HCT116 (cell line): ENCODE data around the gene PARP6.

Experiments
- EZH2 ChIP-seq: fragments of 200-600 bp; sonication (generic); IDR thresholded peaks from 2 replicates; pipeline ENCODE4 v1.6.1; 2017; ENCODE audit warnings: antibody characterized with exemption, mixed run types
- POLR2AphosphoS5 ChIP-seq: IDR thresholded peaks from 2 replicates; pipeline ENCODE4 v1.6.1; 2011; ENCODE audit warnings: mild to moderate bottlenecking, low read depth, low read length, moderate library complexity
- ZFX ChIP-seq: fragments of 450-650 bp; IDR thresholded peaks from 2 replicates; pipeline ENCODE4 v1.6.1; 2017
- TF ChIP-seq, protein P1 (sequence below), 3 experiments: fragments of 200-600 bp in 1 of 3; sonication (generic) in 1 of 3; IDR thresholded peaks in 2 of 3; conservative IDR thresholded peaks in 1 of 3; 2 replicates each; pipeline ENCODE4 v1.5.1; 2012 to 2017; ENCODE audit warnings: low read depth in 2 of 3, low read length in 2 of 3, antibody characterized with exemption in 1 of 3, borderline replicate concordance in 1 of 3, control low read depth in 1 of 3, mild to moderate bottlenecking in 1 of 3, mixed read lengths in 1 of 3, mixed run types in 1 of 3, moderate library complexity in 1 of 3; ENCODE audit not compliant: insufficient read depth in 1 of 3
- TF ChIP-seq, protein P2 (sequence below): IDR thresholded peaks from 2 replicates; pipeline ENCODE4 v1.6.1; 2012
- TF ChIP-seq, protein P3 (sequence below): IDR thresholded peaks from 2 replicates; pipeline ENCODE4 v1.6.1; 2012

DNA sequence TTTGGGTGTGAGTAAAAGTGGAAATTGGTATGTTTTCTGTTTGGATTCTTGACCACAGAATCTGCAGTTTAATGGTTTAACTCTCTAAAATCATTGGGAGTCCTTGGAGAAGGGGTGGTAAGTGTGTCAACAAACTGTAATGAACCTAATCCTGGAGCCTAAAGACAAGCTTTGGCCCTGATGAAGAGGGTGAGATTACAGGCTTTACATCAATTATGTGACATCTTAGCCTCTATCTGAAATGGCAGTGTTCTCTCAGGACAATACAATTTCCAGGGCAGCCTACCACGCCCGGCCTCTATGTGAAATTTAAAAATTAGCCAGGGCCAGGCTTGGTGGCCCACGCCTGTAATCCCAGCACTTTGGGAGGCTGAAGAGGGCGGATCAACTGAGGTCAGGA is 37.1 kb downstream of the PARP6 start:
- TF ChIP-seq, protein P1, sequence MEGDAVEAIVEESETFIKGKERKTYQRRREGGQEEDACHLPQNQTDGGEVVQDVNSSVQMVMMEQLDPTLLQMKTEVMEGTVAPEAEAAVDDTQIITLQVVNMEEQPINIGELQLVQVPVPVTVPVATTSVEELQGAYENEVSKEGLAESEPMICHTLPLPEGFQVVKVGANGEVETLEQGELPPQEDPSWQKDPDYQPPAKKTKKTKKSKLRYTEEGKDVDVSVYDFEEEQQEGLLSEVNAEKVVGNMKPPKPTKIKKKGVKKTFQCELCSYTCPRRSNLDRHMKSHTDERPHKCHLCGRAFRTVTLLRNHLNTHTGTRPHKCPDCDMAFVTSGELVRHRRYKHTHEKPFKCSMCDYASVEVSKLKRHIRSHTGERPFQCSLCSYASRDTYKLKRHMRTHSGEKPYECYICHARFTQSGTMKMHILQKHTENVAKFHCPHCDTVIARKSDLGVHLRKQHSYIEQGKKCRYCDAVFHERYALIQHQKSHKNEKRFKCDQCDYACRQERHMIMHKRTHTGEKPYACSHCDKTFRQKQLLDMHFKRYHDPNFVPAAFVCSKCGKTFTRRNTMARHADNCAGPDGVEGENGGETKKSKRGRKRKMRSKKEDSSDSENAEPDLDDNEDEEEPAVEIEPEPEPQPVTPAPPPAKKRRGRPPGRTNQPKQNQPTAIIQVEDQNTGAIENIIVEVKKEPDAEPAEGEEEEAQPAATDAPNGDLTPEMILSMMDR (IDR thresholded peaks at IDR 0.05 in 2 of 3, conservative IDR thresholded peaks at IDR 0.05 in 1 of 3; ENCODE audit: borderline replicate concordance in 1 of 3, insufficient read depth in 1 of 3, low read depth in 2 of 3, low read length in 2 of 3) = no peak
- TF ChIP-seq POLR2AphosphoS5 = no peak
- TF ChIP-seq EZH2 = no peak
- no peak for TF ChIP-seq ZFX
- TF ChIP-seq, protein P2, sequence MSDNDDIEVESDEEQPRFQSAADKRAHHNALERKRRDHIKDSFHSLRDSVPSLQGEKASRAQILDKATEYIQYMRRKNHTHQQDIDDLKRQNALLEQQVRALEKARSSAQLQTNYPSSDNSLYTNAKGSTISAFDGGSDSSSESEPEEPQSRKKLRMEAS = no peak
- TF ChIP-seq, protein P3, sequence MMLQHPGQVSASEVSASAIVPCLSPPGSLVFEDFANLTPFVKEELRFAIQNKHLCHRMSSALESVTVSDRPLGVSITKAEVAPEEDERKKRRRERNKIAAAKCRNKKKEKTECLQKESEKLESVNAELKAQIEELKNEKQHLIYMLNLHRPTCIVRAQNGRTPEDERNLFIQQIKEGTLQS = no peak
